Myocyte (in vitro differentiated cells): Measurements from ENCODE around the gene TMEM182. TPM values are rescaled to one million over a fixed set of nuclear protein-coding genes. Genes with fewer than 3 reads are reported as not detected.

Experiments used
- DNase-seq: peaks from one replicate; pipeline ENCODE4 v3.0.0-alpha.2; 2012; ENCODE audit warnings: low read depth
- total RNA-seq: library from RNA; depleted of rRNA; stranded (reverse); fragments of >200 nt; gene quantifications from 2 replicates; pipeline ENCODE4 v1.2.3, GENCODE V29; 2014

TMEM182 gene
- total RNA-seq, 1 donor from 2014 or later, result 25.5 TPM

DNA sequence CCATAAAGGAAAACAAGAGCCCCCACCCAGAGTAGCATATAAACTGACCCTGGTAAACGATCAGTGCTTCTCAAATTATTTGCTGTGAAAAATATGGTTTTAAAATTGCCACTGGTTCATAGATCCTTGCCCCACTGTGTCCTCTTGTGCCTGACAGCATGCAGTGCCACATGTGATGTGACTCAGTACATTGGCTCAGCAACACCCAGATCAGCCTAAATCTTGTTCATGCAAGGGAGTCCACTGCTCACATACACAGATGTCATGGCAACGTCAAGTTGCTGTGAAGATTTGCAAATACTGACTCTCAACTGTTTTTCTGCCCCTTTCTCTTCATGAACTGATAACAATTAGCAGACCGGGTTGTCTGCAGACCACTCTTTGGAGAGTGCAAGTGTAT, 91.0 kb downstream of the TMEM182 start:
- no peak for DNase-seq

Other genes starting within 250 kb of the TMEM182 start
- 0.57 and 0.75 TPM in 2 replicates for gene SLC9A2, start 142.5 kb upstream of the TMEM182 start, total RNA-seq